Lower lobe of right lung (tissue), 2 donors: ENCODE results near the gene MMAB. TPM values are rescaled to one million over a fixed set of nuclear protein-coding genes. Genes with fewer than 3 reads are reported as not detected.

Source experiments
- ATAC-seq, 2 donors: fragments of 200-7000 bp; cut with Tn5 transposase; one replicate each; pipeline ENCODE4 v1.9.1; 2020 to 2022; ENCODE audit warnings: mild to moderate bottlenecking in 2 of 2, moderate library complexity in 2 of 2
- DNase-seq: peaks from one replicate; pipeline ENCODE4 v3.0.0-alpha.2; 2020
- H3K27ac ChIP-seq: fragments of 200-600 bp; one replicate; pipeline ENCODE4 v1.8.0; 2022
- H3K27me3 ChIP-seq: fragments of 200-600 bp; one replicate; pipeline ENCODE4 v1.8.0; 2022; ENCODE audit warnings: low read depth
- H3K36me3 ChIP-seq: fragments of 200-600 bp; one replicate; pipeline ENCODE4 v1.8.0; 2022; ENCODE audit warnings: mild to moderate bottlenecking
- H3K4me1 ChIP-seq: fragments of 200-600 bp; one replicate; pipeline ENCODE4 v1.8.0; 2022
- H3K4me3 ChIP-seq: fragments of 200-600 bp; one replicate; pipeline ENCODE4 v1.8.0; 2022; ENCODE audit warnings: mild to moderate bottlenecking
- H3K9me3 ChIP-seq: fragments of 200-600 bp; one replicate; pipeline ENCODE4 v1.8.0; 2022
- CTCF ChIP-seq: fragments of 200-600 bp; IDR thresholded peaks from one replicate; pipeline ENCODE4 v1.8.0; 2022; ENCODE audit warnings: antibody characterized with exemption, mild to moderate bottlenecking
- intact Hi-C: fragments of 100-400 bp; cut with DNase I; formaldehyde crosslinking; loops from one replicate; pipeline ENCODE4 v1.11.0; 2022
- total RNA-seq: library from RNA; stranded (reverse); fragmentation: NEBNext Ultra II Directional; extraction: Animal tissue kit (Norgen Biotek cat#: 25700); gene quantifications from one replicate; pipeline ENCODE4 v1.2.1, GENCODE V29; 2021
- donor health status: DM: no; HTN: yes; CAD: no; lungs with severe emphysema.

The MMAB gene
- total RNA-seq, 1 donor from 2014 or later: 55.0 TPM

DNA sequence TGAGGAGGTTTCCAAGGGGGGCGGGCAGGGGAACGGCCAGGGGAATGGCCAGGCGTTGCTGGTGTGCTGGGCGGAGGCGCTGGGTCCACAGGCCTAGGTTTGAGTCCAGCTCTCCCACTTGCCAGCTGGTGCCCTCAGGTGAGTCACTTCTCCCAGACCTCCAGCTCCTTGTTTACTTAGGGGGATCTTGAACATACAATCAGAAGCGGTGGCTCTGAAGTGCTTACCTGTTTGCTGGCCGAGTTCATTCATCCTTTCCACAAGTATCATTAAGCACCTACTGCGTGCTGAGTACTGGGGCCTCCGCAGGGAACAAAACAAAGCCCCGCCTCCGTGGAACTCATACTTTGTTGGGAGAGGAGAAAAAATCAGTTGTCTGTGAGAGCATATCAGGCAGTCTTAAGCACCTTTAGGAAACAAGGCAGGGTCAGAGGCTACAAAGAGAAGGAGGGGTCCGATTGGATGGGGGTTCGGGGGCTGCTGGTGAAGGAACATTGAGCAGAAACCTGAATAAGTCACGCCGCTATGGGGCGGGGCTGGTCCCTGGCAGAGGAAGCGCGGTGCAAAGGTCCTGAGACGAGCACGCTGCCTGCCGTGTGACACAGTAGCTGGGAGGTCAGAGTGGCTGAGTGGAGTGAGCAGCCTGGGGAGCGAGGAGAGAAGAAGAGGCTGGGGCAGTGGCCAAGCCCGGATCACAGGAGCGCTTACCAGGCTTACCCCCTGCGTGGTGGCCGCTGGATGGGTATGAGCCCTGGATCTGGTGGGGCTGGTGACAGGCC, 15.3 kb upstream of the MMAB start:
- no peaks in the 10 kb centered on the region for H3K9me3 ChIP-seq
- H3K4me3 ChIP-seq: no peak overlapping the region
- intact Hi-C loops: no loop called here
- DNase-seq (peak; percentile 63), ATAC-seq (peak; percentile 80 to 86)
- TF ChIP-seq CTCF: no peak
- H3K36me3 ChIP-seq: peaks cover 57% of the 10 kb centered on the region
- H3K4me1 ChIP-seq: no peaks in the 10 kb centered on the region
- no peaks in the 10 kb centered on the region for H3K27me3 ChIP-seq
- H3K27ac ChIP-seq: peak overlapping the region; percentile 6

DNA sequence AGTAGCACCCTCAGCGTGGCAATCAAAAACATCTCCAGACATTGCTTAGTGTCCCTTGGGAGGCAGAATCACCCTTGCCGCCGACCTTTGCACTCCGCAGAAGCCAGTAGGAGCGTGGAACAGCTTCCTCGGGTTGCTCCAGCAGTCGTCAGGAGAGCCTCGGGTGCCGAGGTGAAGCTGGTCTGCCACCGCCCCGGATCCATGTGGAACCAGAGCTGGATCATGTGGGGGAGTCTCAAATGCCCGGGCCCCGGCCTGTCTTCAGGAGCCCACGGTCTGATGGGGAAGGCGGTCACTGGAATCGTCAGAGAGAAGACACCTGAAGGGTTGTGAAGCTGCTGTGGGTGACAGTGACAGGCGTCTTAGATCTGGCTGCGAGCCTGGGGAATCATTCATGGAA, 14.6 kb upstream of the MMAB start:
- H3K4me1 ChIP-seq: no peaks in the 10 kb centered on the region
- TF ChIP-seq CTCF: no peak
- peaks cover 54% of the 10 kb centered on the region for H3K36me3 ChIP-seq
- DNase-seq: no peak
- H3K9me3 ChIP-seq: no peaks in the 10 kb centered on the region
- intact Hi-C loops: no loop called here
- no peaks in the 10 kb centered on the region for H3K27me3 ChIP-seq
- no peak overlapping the region for H3K4me3 ChIP-seq
- H3K27ac ChIP-seq: no peak overlapping the region
- peak; percentile 2 to 9 for ATAC-seq

DNA sequence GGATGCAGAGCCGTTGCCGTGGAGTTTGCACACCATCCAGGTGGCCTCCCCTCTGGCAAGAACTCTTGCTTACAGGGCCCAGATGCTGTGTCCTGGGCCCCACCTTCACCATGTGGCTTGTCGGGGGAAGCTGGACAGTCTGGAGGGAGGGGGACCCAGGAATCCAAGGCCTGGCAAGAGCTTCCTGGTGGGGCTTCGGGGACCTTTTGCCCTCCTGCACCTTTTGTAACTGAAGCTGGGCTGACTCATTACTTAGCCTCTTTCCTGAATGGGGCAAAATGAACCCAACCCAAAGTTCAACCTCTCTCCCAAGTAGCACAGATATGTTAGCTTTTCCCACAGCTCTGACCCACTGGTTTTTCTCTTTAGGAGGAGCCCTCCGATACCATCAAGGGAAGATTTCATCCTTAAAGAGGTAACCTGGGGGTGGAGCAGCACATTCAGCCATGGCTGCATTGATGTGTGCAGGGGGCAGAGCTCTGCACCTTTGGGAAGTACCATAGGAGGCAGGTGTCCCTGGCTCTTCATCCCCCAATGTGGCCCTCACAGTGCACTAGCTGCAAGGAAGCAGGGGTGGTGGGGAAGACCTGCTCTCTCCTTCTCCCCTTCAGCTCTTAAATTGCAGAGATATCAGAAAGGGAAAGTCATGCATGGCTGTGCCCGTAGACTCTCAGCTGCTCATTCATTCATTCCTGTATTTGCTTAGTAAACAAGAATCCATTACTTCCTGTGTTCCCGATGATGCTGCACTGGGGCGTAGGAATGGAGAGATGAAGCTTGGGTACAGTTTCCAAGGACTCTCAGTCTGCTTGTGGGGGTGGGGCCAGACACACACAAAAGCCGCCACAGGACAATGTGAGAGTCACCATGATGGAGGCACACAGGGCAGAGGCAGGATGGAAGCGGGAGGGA, 13.3 kb upstream of the MMAB start:
- H3K9me3 ChIP-seq: no peaks in the 10 kb centered on the region
- H3K36me3 ChIP-seq: peaks cover 47% of the 10 kb centered on the region
- H3K4me1 ChIP-seq: no peaks in the 10 kb centered on the region
- intact Hi-C loops: no loop called here
- DNase-seq (no peak), ATAC-seq (no peak)
- no peaks in the 10 kb centered on the region for H3K27me3 ChIP-seq
- no peak for TF ChIP-seq CTCF
- no peak overlapping the region for H3K27ac ChIP-seq
- H3K4me3 ChIP-seq: no peak overlapping the region

- intact Hi-C loops: no loop called here
- no peaks in the 10 kb centered on the region for H3K9me3 ChIP-seq
- ATAC-seq: no peak
- no peak for DNase-seq
- no peak for TF ChIP-seq CTCF
- no peak overlapping the region for H3K4me3 ChIP-seq
- H3K4me1 ChIP-seq: no peaks in the 10 kb centered on the region
- H3K36me3 ChIP-seq: peaks cover 70% of the 10 kb centered on the region
- H3K27ac ChIP-seq: no peak overlapping the region
- no peaks in the 10 kb centered on the region for H3K27me3 ChIP-seq
Observed at GRCh38 chr12:109583733-109584132, 10.4 kb upstream of the MMAB start.

DNA sequence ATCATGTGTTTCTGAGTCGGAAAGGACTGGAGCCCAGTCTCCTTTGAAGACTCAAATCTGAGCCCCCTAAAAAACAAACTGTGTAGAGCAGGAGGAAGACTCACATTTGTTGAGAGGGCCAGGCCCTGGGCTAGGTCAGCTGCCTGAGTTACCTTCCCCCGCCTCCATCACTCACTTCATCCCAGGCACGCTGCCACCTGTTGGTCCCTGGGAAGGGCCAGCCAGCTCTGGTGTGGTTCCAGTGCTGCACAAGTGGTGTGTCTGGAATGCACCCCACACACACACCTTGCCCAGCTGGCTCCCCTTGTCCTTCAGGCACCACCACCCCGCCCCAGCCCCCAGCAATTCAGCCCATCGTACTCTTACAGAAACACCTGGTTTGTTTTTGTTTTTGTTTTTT, 9.3 kb upstream of the MMAB start:
- TF ChIP-seq CTCF: no peak
- DNase-seq (peak; percentile 89), ATAC-seq (peak; percentile 91 to 94)
- H3K27me3 ChIP-seq: no peaks in the 10 kb centered on the region
- intact Hi-C loops: no loop called here
- no peaks in the 10 kb centered on the region for H3K4me1 ChIP-seq
- no peak overlapping the region for H3K27ac ChIP-seq
- no peak overlapping the region for H3K4me3 ChIP-seq
- H3K9me3 ChIP-seq: no peaks in the 10 kb centered on the region
- H3K36me3 ChIP-seq: peaks cover 81% of the 10 kb centered on the region
